Cardiac muscle cell (in vitro differentiated cells and primary cell): ENCODE measurements around the gene APOL4. TPM values are rescaled to one million over a fixed set of nuclear protein-coding genes. Genes with fewer than 3 reads are reported as not detected.

Source experiments
- DNase-seq, 2 donors: peaks; one replicate each; pipeline versions ENCODE4 v3.0.0 to v3.0.0-alpha.2; 2010 to 2017; ENCODE audit warnings: low read depth in 1 of 2, low spot score in 1 of 2
- H3K27ac ChIP-seq: fragments of 200-600 bp; sonication (generic); 2 replicates; pipeline ENCODE4 v1.5.1; 2016
- H3K27me3 ChIP-seq: fragments of 200-600 bp; sonication (generic); 2 replicates; pipeline ENCODE4 v1.6.0; 2016; ENCODE audit warnings: control low read depth
- H3K36me3 ChIP-seq: fragments of 200-600 bp; sonication (generic); 2 replicates; pipeline ENCODE4 v1.5.1; 2016; ENCODE audit warnings: control low read depth
- H3K4me1 ChIP-seq: fragments of 200-600 bp; sonication (generic); 2 replicates; pipeline ENCODE4 v1.8.1; 2017; ENCODE audit warnings: low read depth, mild to moderate bottlenecking, mixed run types
- H3K4me3 ChIP-seq: fragments of 200-600 bp; sonication (generic); 2 replicates; pipeline ENCODE4 v1.5.1; 2016; ENCODE audit warnings: mild to moderate bottlenecking
- H3K9me3 ChIP-seq: fragments of 200-600 bp; sonication (generic); 2 replicates; pipeline ENCODE4 v1.5.1; 2017; ENCODE audit warnings: low read depth, mild to moderate bottlenecking, control low read depth
- polyA plus RNA-seq: library from polyadenylated mRNA; unstranded; fragments of >200 nt; fragmentation: Nextera tagmentation; extraction: Ambion mirVana; gene quantifications from 2 replicates; pipeline ENCODE4 v1.2.1, GENCODE V29; 2016
- total RNA-seq: library from RNA; depleted of rRNA; stranded (reverse); fragments of >200 nt; gene quantifications from 2 replicates; pipeline ENCODE4 v1.2.3, GENCODE V29; 2016
- TF ChIP-seq, protein P1 (sequence below): IDR thresholded peaks from 2 replicates; pipeline ENCODE4 v1.5.1; 2012; ENCODE audit warnings: low read depth, mild to moderate bottlenecking, low read length

Gene APOL4
- total and polyA plus RNA-seq, 2 experiments from 2014 or later, result 0.27 TPM; not detected in 1

DNA sequence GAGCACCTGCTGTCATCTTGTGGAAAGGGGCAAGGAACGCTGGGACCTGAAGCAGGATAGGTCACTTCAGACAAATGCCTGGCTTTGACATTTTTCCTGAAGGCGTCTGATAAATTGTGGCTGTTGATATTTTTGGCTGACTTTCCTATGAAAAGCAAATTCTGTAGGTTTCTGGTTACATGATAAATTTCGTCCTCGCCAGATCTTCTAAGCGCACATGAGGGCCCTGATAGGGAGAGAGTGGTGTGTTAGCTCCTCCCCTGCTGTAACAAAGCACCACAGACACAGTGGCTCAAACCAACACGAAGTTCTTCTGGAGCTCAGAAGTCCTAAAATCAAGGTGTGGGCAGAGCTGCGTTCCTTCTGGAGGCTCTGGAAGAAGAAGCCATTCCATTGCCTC, 19.6 kb downstream of the APOL4 start:
- DNase-seq, result peak in 1 of 2 donors; percentile 34
- Histone ChIP-seq H3K36me3 (no peaks in the 10 kb centered on the region), H3K27ac (no peak overlapping the region), H3K4me1 (no peaks in the 10 kb centered on the region), H3K27me3 (no peaks in the 10 kb centered on the region), H3K4me3 (no peak overlapping the region), H3K9me3 (no peaks in the 10 kb centered on the region)
- TF ChIP-seq, protein P1, sequence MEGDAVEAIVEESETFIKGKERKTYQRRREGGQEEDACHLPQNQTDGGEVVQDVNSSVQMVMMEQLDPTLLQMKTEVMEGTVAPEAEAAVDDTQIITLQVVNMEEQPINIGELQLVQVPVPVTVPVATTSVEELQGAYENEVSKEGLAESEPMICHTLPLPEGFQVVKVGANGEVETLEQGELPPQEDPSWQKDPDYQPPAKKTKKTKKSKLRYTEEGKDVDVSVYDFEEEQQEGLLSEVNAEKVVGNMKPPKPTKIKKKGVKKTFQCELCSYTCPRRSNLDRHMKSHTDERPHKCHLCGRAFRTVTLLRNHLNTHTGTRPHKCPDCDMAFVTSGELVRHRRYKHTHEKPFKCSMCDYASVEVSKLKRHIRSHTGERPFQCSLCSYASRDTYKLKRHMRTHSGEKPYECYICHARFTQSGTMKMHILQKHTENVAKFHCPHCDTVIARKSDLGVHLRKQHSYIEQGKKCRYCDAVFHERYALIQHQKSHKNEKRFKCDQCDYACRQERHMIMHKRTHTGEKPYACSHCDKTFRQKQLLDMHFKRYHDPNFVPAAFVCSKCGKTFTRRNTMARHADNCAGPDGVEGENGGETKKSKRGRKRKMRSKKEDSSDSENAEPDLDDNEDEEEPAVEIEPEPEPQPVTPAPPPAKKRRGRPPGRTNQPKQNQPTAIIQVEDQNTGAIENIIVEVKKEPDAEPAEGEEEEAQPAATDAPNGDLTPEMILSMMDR, result no peak

DNA sequence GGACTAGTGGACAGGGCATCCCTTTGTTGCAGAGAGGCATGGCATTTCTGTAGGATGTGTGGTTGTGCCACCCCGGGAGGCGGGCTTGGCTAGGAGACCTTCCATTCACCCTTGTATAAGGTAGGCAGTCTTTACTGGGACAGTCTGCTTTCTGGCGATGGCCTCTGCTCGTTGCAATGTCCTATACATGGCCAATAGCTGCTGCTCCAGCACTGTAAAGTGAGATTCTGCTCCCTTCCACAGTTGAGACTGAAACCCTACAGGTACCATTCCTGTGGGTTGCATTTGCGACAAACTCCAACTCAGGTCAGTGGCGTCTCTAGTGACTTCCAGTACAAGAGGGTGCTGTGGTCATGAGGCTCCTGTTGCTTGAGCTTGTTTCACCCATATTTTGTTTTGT, 20.7 kb downstream of the APOL4 start:
- Histone ChIP-seq H3K27me3 (no peaks in the 10 kb centered on the region), H3K27ac (no peak overlapping the region), H3K36me3 (no peaks in the 10 kb centered on the region), H3K4me3 (no peak overlapping the region), H3K9me3 (no peaks in the 10 kb centered on the region), H3K4me1 (no peaks in the 10 kb centered on the region)
- TF ChIP-seq, protein P1, result no peak
- DNase-seq, result no peak

- H3K27ac ChIP-seq, result no peak overlapping the region
- no peaks in the 10 kb centered on the region for H3K9me3 ChIP-seq
- no peak overlapping the region for H3K4me3 ChIP-seq
- TF ChIP-seq, protein P1, result peak; percentile 85
- no peaks in the 10 kb centered on the region for H3K36me3 ChIP-seq
- peak; percentile 82 to 83 for DNase-seq
- H3K4me1 ChIP-seq, result no peaks in the 10 kb centered on the region
- H3K27me3 ChIP-seq, result no peaks in the 10 kb centered on the region
Observed at GRCh38 chr22:36180038-36180880, 21.4 kb downstream of the APOL4 start.

DNA sequence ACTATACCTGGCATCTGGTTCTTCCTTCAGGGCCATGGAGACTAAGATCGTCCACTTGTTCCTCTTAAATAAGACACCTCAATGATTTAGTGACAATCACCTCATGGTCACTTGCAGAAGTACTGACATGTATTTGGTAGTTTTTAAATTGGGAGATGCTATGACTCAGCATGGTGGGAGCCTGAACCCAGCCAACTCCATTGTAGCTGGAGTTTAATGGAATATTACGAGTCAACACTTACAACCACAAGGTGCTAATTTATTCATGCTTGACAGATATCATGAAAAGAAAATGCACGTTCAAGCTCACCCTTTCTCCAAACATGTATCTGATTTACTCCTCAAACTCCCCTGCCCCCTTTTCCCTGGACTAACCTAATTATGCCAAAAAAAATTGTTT, 24.4 kb downstream of the APOL4 start:
- TF ChIP-seq, protein P1, result no peak
- no peak for DNase-seq
- Histone ChIP-seq H3K27me3 (no peaks in the 10 kb centered on the region), H3K4me3 (no peak overlapping the region), H3K36me3 (no peaks in the 10 kb centered on the region), H3K4me1 (no peaks in the 10 kb centered on the region), H3K9me3 (no peaks in the 10 kb centered on the region), H3K27ac (no peak overlapping the region)

DNA sequence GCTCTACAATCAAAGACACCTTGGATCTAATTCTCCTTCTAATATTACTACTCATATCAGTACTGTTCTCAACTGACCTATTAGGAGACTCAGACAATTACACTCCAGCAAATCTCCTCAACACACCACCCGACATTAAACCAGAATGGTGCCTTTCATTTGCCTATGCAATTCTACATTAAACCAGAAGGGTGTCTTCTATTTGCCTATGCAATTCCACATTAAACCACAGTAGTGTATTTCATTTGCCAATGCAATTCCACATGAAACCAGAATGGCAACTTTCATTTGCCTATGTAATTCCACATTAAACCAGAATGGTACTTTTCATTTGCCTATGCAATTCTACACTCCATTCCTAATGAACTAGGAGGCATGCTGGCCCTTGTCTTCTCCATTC, 25.7 kb downstream of the APOL4 start:
- Histone ChIP-seq H3K4me1 (no peaks in the 10 kb centered on the region), H3K9me3 (no peaks in the 10 kb centered on the region), H3K27me3 (no peaks in the 10 kb centered on the region), H3K4me3 (no peak overlapping the region), H3K36me3 (no peaks in the 10 kb centered on the region), H3K27ac (no peak overlapping the region)
- TF ChIP-seq, protein P1, result no peak
- DNase-seq, result no peak
